ENCODE data around the gene RAB3C. TPM values are rescaled to one million over a fixed set of nuclear protein-coding genes. Genes with fewer than 3 reads are reported as not detected.

The RAB3C gene
- polyA plus RNA-seq, 1 donor (not counting 4 experiments of a cell fraction or from before 2014, with no cell fraction given): not detected

GRCh38 chr5:58739051-58739450 is 156.2 kb downstream of the RAB3C start:
- no peak for DNase-seq (ENCODE audit: low read depth, low spot score)
- no peaks in the 10 kb centered on the region for H4K20me1 ChIP-seq (ENCODE audit: control insufficient read depth, extremely low read depth, insufficient read depth, low read length)
- H2AFZ ChIP-seq (ENCODE audit: control insufficient read depth, low read length): no peak overlapping the region
- no peaks in the 10 kb centered on the region for H3K9me3 ChIP-seq (ENCODE audit: control insufficient read depth, low read depth, low read length)
- H3K4me2 ChIP-seq (ENCODE audit: control insufficient read depth, extremely low read depth, insufficient read depth, low read depth, low read length): no peak overlapping the region
- no peaks in the 10 kb centered on the region for H3K4me1 ChIP-seq (ENCODE audit: control insufficient read depth, extremely low read depth, insufficient read depth, low read length)
- no peak for TF ChIP-seq CTCF (optimal IDR thresholded peaks at IDR 0.05 in 1 of 3, IDR thresholded peaks at IDR 0.05 in 1 of 3, conservative IDR thresholded peaks at IDR 0.05 in 1 of 3; ENCODE audit: extremely low read depth in 1 of 3, insufficient read depth in 2 of 3, low read length in 3 of 3)
- no peak for TF ChIP-seq EZH2 (IDR thresholded peaks at IDR 0.05; ENCODE audit: low read length)
- dilution Hi-C loops (cut with MboI; ENCODE audit: extremely low pct_ligation_motif_present, low sequenced_read_pairs): no loop called here
- H3K27me3 ChIP-seq (ENCODE audit: control insufficient read depth, extremely low read depth, insufficient read depth, low read length): no peaks in the 10 kb centered on the region
- no peak overlapping the region for H3K9ac ChIP-seq (ENCODE audit: control insufficient read depth, extremely low read depth, insufficient read depth, low read length)
- H3K79me2 ChIP-seq (ENCODE audit: control insufficient read depth, insufficient read depth, low read length): no peaks in the 10 kb centered on the region
- FAIRE-seq: no peak
- H3K9me1 ChIP-seq (ENCODE audit: control insufficient read depth, extremely low read depth, insufficient read depth, low read length): no peaks in the 10 kb centered on the region
- no peaks in the 10 kb centered on the region for H3K36me3 ChIP-seq (ENCODE audit: control insufficient read depth in 2 of 2, extremely low read depth in 1 of 2, insufficient read depth in 2 of 2, low read length in 2 of 2)
- H3K4me3 ChIP-seq (ENCODE audit: control insufficient read depth in 2 of 3, extremely low read depth in 1 of 3, insufficient read depth in 2 of 3, low read depth in 1 of 3, low read length in 3 of 3): no peak overlapping the region
- no peak overlapping the region for H3K27ac ChIP-seq (ENCODE audit: control insufficient read depth, insufficient read depth, low read length)

GRCh38 chr5:58740956-58741355 is 158.1 kb downstream of the RAB3C start:
- H3K27me3 ChIP-seq (ENCODE audit: control insufficient read depth, extremely low read depth, insufficient read depth, low read length): peaks cover under 1% of the 10 kb centered on the region
- no peaks in the 10 kb centered on the region for H3K9me3 ChIP-seq (ENCODE audit: control insufficient read depth, low read depth, low read length)
- TF ChIP-seq EZH2 (IDR thresholded peaks at IDR 0.05; ENCODE audit: low read length): no peak
- no peak for TF ChIP-seq CTCF (optimal IDR thresholded peaks at IDR 0.05 in 1 of 3, IDR thresholded peaks at IDR 0.05 in 1 of 3, conservative IDR thresholded peaks at IDR 0.05 in 1 of 3; ENCODE audit: extremely low read depth in 1 of 3, insufficient read depth in 2 of 3, low read length in 3 of 3)
- H3K4me3 ChIP-seq (ENCODE audit: control insufficient read depth in 2 of 3, extremely low read depth in 1 of 3, insufficient read depth in 2 of 3, low read depth in 1 of 3, low read length in 3 of 3): no peak overlapping the region
- dilution Hi-C loops (cut with MboI; ENCODE audit: extremely low pct_ligation_motif_present, low sequenced_read_pairs): no loop called here
- H3K4me1 ChIP-seq (ENCODE audit: control insufficient read depth, extremely low read depth, insufficient read depth, low read length): no peaks in the 10 kb centered on the region
- H3K36me3 ChIP-seq (ENCODE audit: control insufficient read depth in 2 of 2, extremely low read depth in 1 of 2, insufficient read depth in 2 of 2, low read length in 2 of 2): no peaks in the 10 kb centered on the region
- H3K4me2 ChIP-seq (ENCODE audit: control insufficient read depth, extremely low read depth, insufficient read depth, low read depth, low read length): no peak overlapping the region
- no peaks in the 10 kb centered on the region for H4K20me1 ChIP-seq (ENCODE audit: control insufficient read depth, extremely low read depth, insufficient read depth, low read length)
- no peak for DNase-seq (ENCODE audit: low read depth, low spot score)
- H3K9ac ChIP-seq (ENCODE audit: control insufficient read depth, extremely low read depth, insufficient read depth, low read length): no peak overlapping the region
- H2AFZ ChIP-seq (ENCODE audit: control insufficient read depth, low read length): no peak overlapping the region
- no peaks in the 10 kb centered on the region for H3K9me1 ChIP-seq (ENCODE audit: control insufficient read depth, extremely low read depth, insufficient read depth, low read length)
- no peaks in the 10 kb centered on the region for H3K79me2 ChIP-seq (ENCODE audit: control insufficient read depth, insufficient read depth, low read length)
- H3K27ac ChIP-seq (ENCODE audit: control insufficient read depth, insufficient read depth, low read length): no peak overlapping the region
- FAIRE-seq: no peak
